Esophagus squamous epithelium (tissue), 4 donors: Measurements from ENCODE around the gene PXYLP1.

ENCODE experiments used
- POLR2A ChIP-seq, 4 donors: fragments of 450-650 bp; IDR thresholded peaks; one replicate each; pipeline ENCODE4 v1.6.1; 2017; ENCODE audit warnings: antibody characterized with exemption in 4 of 4, mild to moderate bottlenecking in 4 of 4, moderate library complexity in 3 of 4
- TF ChIP-seq, protein P1 (sequence below), 6 experiments: fragments of 450-650 bp in 4 of 6; fragments of 200-600 bp in 2 of 6; sonication (generic) in 2 of 6; IDR thresholded peaks; one replicate each; pipeline ENCODE4 v1.5.1; 2016 to 2019; ENCODE audit warnings: antibody characterized with exemption in 6 of 6, mild to moderate bottlenecking in 4 of 6, moderate library complexity in 4 of 6

GRCh38 chr3:141248064-141248463, 16.4 kb downstream of the PXYLP1 start:
- TF ChIP-seq, protein P1, sequence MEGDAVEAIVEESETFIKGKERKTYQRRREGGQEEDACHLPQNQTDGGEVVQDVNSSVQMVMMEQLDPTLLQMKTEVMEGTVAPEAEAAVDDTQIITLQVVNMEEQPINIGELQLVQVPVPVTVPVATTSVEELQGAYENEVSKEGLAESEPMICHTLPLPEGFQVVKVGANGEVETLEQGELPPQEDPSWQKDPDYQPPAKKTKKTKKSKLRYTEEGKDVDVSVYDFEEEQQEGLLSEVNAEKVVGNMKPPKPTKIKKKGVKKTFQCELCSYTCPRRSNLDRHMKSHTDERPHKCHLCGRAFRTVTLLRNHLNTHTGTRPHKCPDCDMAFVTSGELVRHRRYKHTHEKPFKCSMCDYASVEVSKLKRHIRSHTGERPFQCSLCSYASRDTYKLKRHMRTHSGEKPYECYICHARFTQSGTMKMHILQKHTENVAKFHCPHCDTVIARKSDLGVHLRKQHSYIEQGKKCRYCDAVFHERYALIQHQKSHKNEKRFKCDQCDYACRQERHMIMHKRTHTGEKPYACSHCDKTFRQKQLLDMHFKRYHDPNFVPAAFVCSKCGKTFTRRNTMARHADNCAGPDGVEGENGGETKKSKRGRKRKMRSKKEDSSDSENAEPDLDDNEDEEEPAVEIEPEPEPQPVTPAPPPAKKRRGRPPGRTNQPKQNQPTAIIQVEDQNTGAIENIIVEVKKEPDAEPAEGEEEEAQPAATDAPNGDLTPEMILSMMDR (IDR thresholded peaks at IDR 0.05): no peak
- no peak for TF ChIP-seq POLR2A (IDR thresholded peaks at IDR 0.05)
